Muscle of arm (tissue), 12 donors: ENCODE data around the gene TINCR. TPM values are rescaled to one million over a fixed set of nuclear protein-coding genes. Genes with fewer than 3 reads are reported as not detected.
"Not testable (repeated sequence)": the region's sequence is repeated elsewhere in the genome, so short reads cannot be mapped to it uniquely, and the experiment has no call there.

ENCODE experiments used
- DNase-seq: peaks from one replicate; pipeline ENCODE4 v3.0.0-alpha.2; 2013
- polyA plus RNA-seq, 12 donors: library from polyadenylated mRNA; unstranded; fragments of 120-200 nt; gene quantifications; one replicate each; pipeline ENCODE4 v1.2.1, GENCODE V29; 2013; ENCODE audit not compliant: insufficient read length in 12 of 12

TINCR gene
- polyA plus RNA-seq, 12 donors = 0.22 to 8.7 (median 0.71) TPM; not detected in 2

DNA sequence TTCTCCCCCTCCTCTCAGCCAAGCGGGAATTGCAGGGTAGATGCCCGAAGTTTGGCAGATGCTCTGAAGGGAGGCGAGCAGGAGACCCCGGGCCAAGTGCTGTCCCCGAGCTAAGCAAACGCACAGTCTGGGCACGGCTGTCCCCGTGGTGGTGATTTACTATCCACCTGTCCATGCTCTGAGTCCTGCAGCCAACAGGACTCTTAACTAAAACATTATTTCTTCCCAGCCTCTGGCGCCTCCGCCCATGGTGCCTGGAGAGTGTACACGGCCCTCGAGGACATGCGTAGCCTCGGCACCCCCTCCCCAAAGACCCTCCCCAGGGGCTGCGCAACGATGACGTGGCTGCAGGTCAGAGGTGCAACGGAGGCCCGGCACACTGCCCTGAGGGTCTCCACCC lies 7.6 kb downstream of the TINCR start:
- no peak for DNase-seq

DNA sequence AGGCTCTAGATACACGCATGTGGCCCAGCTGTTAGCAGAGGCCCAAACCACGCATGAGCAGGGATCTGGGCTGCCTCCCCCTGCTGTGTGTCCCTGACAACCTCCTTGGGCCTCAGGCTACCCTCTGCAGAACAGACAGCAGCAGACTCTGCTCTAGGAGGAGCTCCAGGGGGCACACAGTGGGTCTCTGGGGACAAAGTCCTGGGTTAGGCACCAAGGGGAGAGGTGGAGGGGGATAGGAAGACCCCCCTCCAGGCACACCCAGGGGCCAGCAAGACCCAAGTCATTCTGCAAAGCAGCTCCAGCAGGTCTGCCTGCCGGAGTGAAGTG lies 8.0 kb downstream of the TINCR start:
- DNase-seq = no peak

DNA sequence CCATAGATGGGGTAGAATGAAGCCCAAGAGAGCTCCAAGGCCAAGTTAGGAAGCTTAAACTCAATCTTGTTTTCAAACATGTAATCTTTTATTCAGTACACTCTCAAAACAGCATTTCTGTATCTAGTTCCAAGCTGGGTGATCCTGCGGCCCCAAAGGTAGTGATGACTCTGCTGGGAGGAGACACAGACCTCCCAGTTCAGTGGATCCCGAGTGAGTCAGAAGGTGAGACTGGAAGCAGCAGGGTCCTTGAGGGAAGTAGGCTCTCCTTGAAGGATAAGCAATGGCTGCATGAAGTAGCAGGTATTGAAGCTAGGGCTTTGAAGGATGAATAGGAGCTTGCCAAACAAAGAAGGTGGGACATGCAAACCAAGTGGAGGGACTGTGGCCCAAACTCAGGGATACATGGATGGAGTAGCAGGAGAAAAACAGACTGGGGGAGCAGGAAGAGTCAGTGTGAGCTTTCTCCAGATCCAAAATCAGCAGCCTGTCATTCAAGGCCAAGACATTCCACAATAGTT lies 9.6 kb downstream of the TINCR start:
- DNase-seq = no peak

DNA sequence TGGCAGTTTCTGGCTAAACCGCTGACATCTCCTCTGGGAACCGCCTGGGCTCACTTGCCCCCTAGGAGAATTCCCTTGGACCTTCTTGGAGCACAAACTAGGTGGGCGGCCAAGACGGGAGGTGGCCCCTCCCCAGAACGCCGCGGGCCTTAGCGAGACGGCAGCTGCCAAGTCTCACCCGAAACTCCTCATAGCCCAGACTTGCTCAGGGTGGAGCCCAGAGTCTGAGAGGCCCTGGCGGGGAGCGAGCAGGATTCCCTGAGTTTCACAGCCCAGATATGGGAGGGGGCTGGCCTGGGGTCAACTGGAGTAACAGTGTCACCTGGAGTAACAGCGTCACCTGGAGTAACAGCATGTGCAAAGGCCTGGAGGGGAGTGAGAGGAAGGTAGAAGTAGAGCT lies 10.1 kb downstream of the TINCR start:
- no peak for DNase-seq

DNA sequence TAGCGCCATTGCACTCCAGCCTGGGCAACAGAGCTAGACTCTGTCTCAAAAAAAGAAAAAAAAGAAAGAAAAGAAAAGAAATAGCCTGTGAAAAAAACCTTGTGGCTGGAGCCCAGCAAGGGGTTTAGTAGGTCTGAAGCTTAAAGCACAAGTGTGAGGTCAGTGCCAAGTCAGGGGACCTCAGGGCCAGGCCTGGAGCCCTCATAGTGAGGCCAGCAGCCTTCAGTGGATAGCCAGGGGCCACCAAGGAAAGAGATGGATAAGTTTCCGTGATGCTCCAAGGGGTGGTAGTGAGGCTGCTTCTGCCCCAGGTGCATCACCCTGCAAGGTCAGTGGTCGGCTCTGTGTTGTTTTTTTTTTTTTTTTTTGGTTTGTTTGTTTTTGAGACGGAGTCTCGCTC lies 12.9 kb downstream of the TINCR start:
- DNase-seq = no peak

DNA sequence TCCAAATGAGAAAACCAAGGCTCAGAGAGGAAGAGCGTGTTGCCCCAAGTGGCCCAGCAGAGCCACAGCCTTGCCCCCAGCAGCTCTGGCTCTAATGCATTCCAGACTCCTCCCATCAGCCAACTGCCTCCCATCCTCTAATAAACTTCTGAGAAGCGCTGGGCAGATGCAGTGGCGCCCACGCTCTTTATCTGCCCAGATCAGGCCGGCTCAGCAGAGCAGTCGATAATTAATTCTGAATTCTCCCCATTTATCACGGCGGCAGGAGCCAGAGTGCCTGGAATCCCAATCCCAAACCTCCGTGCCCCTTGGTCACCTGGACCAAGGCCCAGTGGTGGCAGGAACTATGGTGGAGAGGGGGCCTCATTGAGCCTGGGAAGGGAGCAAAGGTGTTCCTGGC lies 13.9 kb downstream of the TINCR start:
- no peak for DNase-seq

DNA sequence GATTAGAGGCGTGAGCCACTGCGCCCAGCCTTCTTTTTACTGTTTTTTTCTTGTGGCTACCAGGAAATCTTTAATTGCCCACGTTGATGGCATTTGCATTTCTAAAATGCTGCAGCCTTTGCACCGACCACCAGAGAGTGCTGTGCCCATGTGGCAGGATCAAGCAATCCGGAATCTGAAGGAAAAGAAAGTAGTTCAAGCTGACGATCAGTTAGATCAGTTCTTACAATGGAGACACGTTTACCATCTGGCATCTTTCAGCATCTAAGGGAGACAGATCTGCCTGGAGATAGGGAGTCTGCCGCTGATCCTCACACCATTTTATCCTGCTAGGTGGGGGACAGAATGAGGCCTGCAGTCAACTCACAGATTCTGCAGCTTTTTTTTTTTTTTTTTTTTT lies 19.9 kb downstream of the TINCR start:
- no peak for DNase-seq

DNA sequence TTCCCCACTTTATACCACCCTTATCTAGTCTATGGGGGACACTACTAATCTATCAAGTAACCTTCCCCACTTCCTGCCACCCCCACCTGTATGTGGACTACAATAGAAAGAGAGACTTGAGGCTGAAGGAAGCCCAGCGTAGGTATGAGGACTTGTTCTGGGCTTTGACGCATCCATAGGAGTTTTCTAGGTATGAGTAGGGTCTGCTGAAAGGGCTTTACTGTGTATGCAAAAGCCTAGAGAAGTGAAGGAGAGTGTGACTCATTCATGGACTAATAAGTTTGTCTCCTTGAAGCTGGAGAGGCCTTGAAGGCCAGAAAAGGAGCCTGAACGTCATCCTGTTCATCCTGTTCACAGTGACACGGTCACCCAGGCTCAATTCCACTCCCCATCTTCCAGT lies 21.8 kb downstream of the TINCR start:
- no peak for DNase-seq

DNA sequence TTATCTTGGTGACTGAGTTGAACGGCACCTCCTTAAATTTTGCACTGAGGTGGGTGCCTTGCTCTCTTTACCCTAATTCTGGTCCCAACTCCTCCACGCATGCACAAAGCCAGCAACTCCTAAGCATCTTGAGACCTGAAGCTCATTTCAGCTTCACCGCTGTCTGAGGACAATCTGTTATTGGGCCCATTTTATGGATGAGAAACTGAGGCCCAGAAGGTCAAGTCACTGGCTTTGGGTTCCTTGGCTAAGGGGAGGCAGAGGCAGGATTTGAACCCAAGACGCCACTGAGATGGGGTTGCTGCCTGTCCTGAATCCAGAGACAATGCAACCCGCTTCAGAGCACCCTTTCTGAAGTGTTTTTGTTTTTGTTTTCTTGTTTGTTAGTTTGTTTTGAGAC lies 22.7 kb downstream of the TINCR start:
- DNase-seq = no peak

DNA sequence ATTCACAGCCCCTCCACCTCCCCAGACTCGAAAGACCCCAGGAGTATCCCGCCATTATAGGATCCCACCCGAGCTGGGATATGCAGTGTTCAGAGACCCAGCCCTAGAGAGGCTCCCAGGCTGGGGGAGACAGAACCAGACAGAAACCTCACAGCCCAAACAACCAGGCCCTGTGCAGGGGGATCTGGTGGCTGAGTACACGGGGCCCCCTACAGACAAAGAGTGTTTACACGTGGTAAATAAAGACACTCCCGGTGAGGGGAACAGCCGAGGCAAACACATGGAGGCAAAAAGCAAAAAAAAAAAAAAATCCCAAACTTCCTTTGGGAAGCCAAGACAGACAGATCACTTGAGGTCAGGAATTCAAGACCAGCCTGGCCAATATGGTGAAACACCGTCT lies 25.1 kb downstream of the TINCR start:
- no peak for DNase-seq

DNA sequence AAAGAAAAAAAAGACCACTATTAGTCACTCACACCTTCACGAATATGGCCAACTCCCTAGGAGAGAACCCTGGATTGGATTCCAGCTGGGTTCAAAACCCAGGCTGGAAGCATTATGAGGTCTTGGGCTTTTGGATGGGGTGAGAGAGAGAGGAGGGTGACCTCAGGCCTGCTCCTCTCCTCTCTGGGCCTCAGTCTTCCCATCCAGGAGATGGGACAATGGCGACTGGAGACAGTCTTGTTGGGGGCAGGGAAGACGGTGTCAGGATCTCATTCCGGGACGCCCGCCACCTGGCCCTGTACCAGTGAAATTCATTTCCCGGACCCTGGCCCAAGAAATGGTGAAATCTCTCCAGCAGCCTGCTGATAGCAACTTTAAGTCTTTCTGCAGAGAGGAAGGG lies 26.3 kb downstream of the TINCR start:
- no peak for DNase-seq

DNA sequence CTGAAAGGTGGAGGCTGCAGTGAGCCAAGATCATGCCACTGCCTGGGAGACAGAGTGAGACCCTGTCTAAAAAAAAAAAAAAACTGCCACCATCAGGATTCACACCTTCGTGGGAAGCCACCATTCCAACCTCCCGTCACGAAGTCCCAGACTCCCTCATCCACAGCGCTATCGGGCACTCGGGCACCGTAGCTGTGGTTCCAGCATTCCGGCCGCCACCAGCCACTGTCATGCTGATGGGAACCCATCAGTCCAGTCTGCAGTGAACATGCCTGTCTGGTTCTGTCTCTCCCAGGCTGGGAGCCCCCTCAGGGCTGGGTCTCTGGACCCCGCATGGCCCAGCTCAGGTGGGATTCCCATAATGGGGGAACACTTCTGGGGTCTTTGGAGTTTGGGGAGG lies 27.5 kb downstream of the TINCR start:
- DNase-seq = no peak

DNA sequence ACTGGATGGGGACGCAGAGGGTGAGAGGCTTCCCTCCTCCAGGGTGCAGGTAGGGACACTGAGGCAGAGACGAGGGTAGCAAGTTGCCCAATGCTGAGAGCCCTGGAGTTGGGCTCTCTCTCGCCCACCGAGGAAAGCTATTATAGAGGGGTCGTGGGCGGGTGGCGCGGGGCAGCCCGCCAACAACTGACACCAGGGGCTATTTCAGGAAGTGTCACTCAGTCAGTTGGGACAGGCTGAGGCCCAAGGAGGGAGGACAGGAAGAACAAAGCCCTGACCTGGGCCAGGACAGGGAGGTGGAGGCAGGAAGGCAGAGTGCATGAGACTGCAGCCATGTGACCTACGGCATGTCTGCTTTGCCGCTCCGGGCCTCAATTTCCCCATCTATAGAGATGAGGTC lies 29.9 kb downstream of the TINCR start:
- no peak for DNase-seq

DNA sequence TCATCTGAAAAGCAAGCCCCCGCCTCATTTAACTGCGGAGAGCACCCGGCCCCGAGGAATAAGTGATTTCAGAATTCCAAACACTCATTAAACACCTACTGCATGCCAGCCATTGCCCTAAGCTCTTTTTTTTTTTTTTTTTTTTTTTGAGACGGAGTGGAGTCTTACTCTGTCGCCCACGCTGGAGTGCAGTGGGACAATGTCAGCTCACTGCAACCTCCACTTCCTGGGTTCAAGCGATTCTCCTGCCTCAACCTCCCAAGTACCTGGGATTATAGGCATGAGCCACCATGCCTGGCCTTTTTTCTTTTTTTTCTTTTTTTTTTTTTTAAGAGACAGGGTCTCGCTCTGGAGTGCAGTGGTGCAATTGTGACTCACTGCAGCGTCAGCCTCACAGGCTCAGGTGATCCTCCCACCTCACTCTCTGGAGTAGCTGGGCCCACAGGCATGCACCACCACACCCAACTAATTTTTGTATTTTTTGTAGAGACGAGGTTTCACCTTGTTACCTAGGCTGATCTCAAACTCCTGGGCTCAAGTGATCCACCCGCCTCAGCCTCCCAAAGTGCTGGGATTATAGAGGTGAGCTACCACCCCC lies 30.7 kb downstream of the TINCR start:
- DNase-seq = not testable (repeated sequence)

DNA sequence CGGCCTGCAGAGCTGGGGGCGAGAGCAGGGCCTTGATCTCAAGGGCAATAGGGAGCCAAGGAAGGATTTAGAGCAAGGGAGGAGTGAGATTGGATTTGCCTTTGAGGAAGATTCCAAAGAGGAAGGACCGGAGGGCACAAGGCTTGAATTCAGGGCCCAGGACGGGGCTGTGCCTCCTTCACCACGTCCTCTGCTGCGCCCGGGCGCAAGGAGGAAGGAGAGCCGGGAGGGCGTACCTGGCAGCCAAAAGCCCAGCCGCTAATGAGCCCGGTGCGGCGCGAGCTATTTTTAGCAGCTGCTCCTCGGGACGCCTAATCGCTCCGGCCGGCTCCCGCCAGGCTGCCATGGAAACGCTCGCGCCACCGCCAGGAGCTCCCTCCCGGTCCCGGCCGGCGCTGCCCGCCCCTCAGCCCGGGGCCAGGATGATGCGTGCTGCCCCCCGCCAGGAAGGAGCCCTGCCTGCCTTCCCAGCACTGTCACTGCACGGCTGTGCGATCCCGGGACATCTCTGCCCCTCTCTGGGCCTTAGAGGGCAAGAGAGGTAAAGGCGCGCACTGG lies 31.3 kb downstream of the TINCR start:
- DNase-seq = peak; percentile 67

DNA sequence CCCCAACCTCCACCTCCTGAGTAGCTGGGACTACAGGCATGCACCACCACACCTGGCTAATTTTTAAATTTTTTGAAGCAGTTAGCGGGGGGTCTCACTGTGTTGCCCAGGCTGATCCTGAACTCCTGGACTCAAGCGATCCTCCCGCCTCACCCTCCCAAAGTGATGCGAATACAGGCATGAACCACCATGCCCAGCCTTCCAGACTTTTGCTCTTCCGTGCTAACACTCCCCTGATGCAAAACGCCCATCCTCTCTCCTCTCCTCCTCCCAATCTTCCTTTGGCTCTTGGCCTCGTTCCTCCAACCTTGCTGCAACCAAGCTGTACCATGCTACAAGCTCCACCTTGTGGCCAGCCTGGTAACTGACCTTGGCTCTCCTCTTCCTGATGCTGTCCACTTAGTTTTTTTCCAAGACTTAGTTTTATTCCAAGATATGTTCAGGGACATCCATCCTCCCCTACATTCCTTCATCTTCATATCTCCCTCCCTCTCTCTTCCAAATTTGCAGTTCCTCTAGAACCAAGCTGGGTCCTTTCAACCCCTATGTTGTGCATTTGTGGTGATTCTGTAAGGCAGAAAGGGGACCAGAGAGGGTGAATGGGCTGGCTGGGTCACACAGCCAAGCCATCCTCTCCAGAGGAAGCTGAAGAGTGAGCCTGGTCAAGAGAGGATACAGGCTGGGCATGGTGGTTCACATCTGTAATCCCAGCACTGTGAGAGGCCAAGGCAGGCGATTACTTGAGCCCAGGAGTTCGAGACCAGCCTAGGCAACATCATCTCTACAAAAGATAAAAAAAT lies 32.8 kb downstream of the TINCR start:
- DNase-seq = no peak

DNA sequence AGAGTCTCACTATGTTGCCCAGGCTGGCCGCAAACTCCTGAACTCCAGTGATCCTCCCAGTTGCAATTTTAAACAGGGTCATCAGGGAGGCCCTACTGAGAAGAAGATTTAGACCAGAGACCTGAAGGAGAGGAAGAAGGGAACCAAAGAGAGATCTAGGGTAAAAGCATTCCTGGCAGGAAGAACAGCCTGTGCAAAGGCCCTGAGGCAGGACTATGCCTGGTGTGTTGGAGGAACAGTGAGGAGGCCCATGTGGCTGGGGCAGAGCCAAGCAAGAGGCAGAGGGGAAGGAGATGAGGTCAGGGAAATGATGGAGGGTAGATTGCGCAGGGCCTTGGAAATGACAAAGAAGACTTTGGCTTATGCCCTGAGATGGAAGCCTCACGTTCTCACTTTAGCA lies 34.5 kb downstream of the TINCR start:
- no peak for DNase-seq

DNA sequence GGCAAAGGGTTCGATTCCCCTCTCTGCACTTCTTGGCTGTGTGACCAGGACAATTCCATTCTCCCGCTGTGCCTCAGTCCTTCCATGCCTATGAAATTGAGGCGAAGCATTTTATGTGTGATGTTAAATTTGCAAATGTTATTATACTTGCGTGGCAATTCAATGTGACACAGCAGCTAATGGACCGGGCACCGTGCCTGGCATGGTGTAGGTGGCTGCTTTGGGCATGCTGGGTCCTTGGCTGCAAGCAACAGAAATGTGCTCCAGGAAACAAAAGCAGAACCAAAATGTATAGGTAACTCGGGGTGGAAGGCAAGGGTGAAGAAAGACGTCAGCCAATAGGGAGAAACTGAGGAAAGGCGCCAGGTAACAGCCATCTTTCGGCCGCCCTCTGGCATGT lies 37.1 kb downstream of the TINCR start:
- no peak for DNase-seq

DNA sequence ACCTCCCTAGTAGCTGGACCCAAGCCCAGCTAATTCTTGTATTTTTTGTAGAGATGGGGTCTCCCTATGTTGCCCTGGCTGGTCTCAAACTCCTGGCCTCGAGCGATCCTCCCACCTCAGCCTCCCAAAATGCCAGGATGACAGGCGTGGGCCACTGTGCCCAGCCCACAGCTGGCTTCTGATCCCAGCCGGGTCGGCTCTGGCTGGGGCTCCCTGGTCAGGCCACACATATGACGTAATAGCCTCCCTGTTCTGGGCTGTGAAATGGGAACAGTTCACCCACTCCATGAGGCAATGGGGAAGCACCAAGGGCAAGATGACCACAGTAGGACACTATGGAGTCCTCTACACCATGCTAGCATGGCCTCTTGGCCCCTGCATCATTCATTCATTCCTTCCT lies 41.1 kb downstream of the TINCR start:
- no peak for DNase-seq

DNA sequence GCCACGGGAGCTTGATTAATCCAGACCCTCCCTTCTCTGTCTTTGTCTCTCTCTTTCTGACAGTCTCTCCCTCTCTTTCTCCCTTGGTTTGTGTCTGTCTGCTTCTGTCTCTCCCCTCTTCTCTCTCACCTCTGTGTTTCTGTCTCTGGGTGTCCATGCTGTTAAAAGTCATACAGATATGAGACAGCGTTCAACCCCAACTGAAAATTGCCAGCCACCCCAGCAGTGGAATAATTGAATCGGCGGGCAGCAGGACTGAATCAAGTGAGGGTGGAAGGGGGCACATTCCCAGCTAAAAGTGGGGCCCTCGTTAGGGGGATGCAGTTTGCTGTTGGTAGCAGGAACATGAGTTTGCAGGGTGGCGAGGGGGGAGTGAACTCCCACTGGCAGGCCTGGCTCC lies 43.7 kb downstream of the TINCR start:
- no peak for DNase-seq

DNA sequence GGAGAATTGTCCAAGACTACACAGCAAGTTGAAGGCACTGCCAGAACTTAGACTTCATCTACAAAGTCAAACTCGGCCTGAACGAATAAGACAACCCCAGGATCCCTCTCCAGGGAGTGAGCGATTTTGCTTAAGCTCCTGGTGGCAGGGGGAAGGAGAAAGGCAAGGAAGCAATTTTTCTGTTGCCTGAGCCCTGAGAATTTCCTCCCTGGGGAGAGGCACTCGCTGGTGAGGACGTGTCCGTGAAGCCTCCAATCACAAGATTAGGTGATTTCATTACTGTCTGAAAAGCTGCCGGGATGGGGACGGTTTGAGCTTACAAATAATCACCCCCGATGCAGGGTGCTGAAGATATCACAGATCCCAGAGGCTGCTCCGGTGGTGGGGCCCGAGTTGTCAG lies 45.6 kb downstream of the TINCR start:
- no peak for DNase-seq

DNA sequence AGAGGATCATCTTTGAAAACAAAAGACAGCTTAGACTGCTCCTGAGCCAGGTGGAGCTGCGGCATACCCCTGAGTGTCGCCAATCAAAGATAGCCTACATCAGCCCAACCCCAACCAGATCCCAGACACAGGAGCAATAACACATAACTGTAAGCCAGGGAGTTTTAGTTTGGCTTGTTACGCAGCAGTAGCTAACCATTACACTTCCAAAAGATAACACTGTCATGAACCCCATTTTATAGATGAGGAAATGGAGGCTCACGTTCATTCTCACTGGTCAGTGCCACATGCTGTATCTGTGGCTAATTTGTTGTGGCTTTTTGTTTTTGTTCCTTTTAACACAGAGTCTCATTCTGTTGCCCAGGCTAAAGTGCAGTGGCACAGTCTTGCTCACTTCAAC lies 47.3 kb downstream of the TINCR start:
- no peak for DNase-seq

DNA sequence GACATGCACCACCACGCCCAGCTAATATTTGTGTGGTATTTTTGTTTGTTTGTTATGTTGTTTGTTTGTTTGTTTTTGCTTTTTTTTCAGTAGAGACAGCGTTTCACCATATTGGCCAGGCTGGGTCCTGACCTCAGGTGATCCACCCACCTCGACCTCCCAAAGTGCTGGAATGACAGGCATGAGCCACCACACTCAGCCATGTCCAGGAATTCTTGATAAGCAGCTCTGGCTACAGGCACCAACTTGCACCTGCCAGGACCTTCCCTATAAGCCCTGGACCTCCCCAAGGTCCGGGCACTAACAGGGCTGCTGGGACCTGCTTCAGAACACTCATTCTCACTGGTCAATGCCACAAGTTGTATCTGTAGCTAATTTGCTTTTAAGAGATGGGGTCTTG lies 48.7 kb downstream of the TINCR start:
- no peak for DNase-seq

DNA sequence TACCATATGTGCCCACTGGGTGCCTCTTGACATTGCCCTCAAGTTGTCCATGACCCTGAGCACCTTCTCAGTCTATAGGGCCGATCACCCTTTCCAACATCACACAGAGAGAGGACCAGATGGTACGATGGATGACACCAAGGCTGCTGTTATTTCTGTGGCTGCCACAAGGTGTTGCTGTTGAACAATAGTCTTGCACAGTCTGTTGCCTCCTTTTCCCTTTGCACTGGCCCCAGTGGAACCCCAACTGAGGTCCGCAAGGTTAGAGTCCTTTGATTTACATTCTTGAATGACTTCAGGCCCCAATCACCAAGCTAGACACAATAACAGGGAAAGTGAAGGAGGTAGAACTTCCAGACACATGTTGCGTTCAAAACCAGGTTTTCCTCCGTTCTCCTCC lies 52.0 kb downstream of the TINCR start:
- no peak for DNase-seq
